ENCODE data around the gene ZNF582.

The ZNF582 gene

GRCh38 chr19:56351208-56351607 is 42.1 kb downstream of the ZNF582 start:
- no peak overlapping the region for H3K4me2 ChIP-seq (ENCODE audit: low read length, poor library complexity, severe bottlenecking)
- H3K27me3 ChIP-seq (ENCODE audit: control insufficient read depth in 1 of 2, insufficient read depth in 1 of 2, low read length in 2 of 2): no peaks in the 10 kb centered on the region
- H2BK15ac ChIP-seq (ENCODE audit: low read depth, poor library complexity, severe bottlenecking): no peak overlapping the region
- no peak overlapping the region for H3K4ac ChIP-seq (ENCODE audit: low read depth in 1 of 2, low read length in 2 of 2)
- H3K4me3 ChIP-seq (ENCODE audit: insufficient read depth in 1 of 2, low read depth in 1 of 2, low read length in 2 of 2): no peak overlapping the region
- H3K79me1 ChIP-seq (replicated peaks; ENCODE audit: low read length, poor library complexity, severe bottlenecking): no peaks in the 10 kb centered on the region
- 71% methylated on average over 6 of the region's 6 CpGs for WGBS
- no peak overlapping the region for H4K91ac ChIP-seq (ENCODE audit: low read length)
- no peak overlapping the region for H2BK12ac ChIP-seq (ENCODE audit: low read length in 2 of 2)
- no peak for DNase-seq
- H4K8ac ChIP-seq (ENCODE audit: low read length): no peak overlapping the region
- no peak overlapping the region for H2AK5ac ChIP-seq (ENCODE audit: low read length, severe bottlenecking)
- H2BK5ac ChIP-seq (ENCODE audit: low read depth, low read length, poor library complexity, severe bottlenecking): no peak overlapping the region
- no peaks in the 10 kb centered on the region for H3K36me3 ChIP-seq (ENCODE audit: control insufficient read depth in 1 of 2, insufficient read depth in 2 of 2, low read depth in 1 of 2, low read length in 2 of 2)
- H3K9me3 ChIP-seq (ENCODE audit: control insufficient read depth, low read length): no peaks in the 10 kb centered on the region
- H3K27ac ChIP-seq (ENCODE audit: low read length, poor library complexity, severe bottlenecking): no peak overlapping the region
- no peaks in the 10 kb centered on the region for H3K4me1 ChIP-seq (ENCODE audit: control insufficient read depth, insufficient read depth, low read depth, low read length)
- H3K23ac ChIP-seq (ENCODE audit: low read length in 2 of 2): no peak overlapping the region
- no peak overlapping the region for H2BK120ac ChIP-seq (ENCODE audit: low read depth, low read length)
- no peak overlapping the region for H3K9ac ChIP-seq (ENCODE audit: low read length)
- no peak overlapping the region for H3K18ac ChIP-seq (ENCODE audit: low read depth in 1 of 2, low read length in 2 of 2)
- no peak overlapping the region for H3K14ac ChIP-seq (ENCODE audit: low read length in 2 of 2)
- no peak overlapping the region for H2AFZ ChIP-seq (ENCODE audit: low read depth, low read length)

GRCh38 chr19:56350416-56351045 is 42.8 kb downstream of the ZNF582 start:
- H2AK5ac ChIP-seq (ENCODE audit: low read length, severe bottlenecking): no peak overlapping the region
- peak overlapping the region; percentile 46 for H3K9ac ChIP-seq (ENCODE audit: low read length)
- no peaks in the 10 kb centered on the region for H3K9me3 ChIP-seq (ENCODE audit: control insufficient read depth, low read length)
- no peaks in the 10 kb centered on the region for H3K4me1 ChIP-seq (ENCODE audit: control insufficient read depth, insufficient read depth, low read depth, low read length)
- H2BK15ac ChIP-seq (ENCODE audit: low read depth, poor library complexity, severe bottlenecking): no peak overlapping the region
- DNase-seq: peak; percentile 56
- no peak overlapping the region for H3K4me2 ChIP-seq (ENCODE audit: low read length, poor library complexity, severe bottlenecking)
- no peak overlapping the region for H3K4me3 ChIP-seq (ENCODE audit: insufficient read depth in 1 of 2, low read depth in 1 of 2, low read length in 2 of 2)
- no peak overlapping the region for H3K4ac ChIP-seq (ENCODE audit: low read depth in 1 of 2, low read length in 2 of 2)
- no peaks in the 10 kb centered on the region for H3K27me3 ChIP-seq (ENCODE audit: control insufficient read depth in 1 of 2, insufficient read depth in 1 of 2, low read length in 2 of 2)
- H2AFZ ChIP-seq (ENCODE audit: low read depth, low read length): no peak overlapping the region
- no peak overlapping the region for H3K18ac ChIP-seq (ENCODE audit: low read depth in 1 of 2, low read length in 2 of 2)
- H2BK120ac ChIP-seq (ENCODE audit: low read depth, low read length): no peak overlapping the region
- H3K14ac ChIP-seq (ENCODE audit: low read length in 2 of 2): no peak overlapping the region
- no peak overlapping the region for H2BK12ac ChIP-seq (ENCODE audit: low read length in 2 of 2)
- H3K79me1 ChIP-seq (replicated peaks; ENCODE audit: low read length, poor library complexity, severe bottlenecking): no peaks in the 10 kb centered on the region
- H3K23ac ChIP-seq (ENCODE audit: low read length in 2 of 2): no peak overlapping the region
- 11% methylated on average over 5 of the region's 8 CpGs for WGBS
- no peak overlapping the region for H3K27ac ChIP-seq (ENCODE audit: low read length, poor library complexity, severe bottlenecking)
- no peak overlapping the region for H4K91ac ChIP-seq (ENCODE audit: low read length)
- H2BK5ac ChIP-seq (ENCODE audit: low read depth, low read length, poor library complexity, severe bottlenecking): no peak overlapping the region
- no peaks in the 10 kb centered on the region for H3K36me3 ChIP-seq (ENCODE audit: control insufficient read depth in 1 of 2, insufficient read depth in 2 of 2, low read depth in 1 of 2, low read length in 2 of 2)
- H4K8ac ChIP-seq (ENCODE audit: low read length): no peak overlapping the region

DNA sequence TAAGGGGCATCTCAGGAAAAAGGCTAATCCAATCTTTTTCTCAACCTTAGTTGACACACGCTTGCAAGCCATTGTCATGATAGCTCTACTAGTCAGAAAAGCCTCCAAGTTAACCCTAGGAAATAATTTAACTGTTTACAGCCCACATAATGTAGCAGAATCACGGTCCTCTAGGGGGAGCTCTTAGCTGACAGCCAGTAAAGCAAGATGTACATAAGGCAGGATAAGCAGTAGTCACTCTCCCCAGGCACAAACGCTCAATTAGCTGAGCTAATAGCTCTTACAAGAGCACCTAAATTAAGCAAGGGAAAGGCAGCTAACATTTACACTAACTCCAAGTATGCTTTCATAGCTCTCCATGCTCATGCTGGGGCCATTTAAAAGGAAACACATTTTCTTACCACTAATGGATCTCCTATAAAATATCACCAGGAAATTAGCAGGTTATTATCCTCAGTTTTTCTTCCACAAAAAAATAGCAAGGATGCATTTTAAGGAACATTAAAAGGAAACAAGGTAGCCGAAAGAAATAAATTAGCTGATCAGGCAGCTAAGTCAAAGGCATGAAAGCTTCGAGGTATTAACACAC is 45.0 kb downstream of the ZNF582 start:
- Histone ChIP-seq H2AFZ (ENCODE audit: low read depth, low read length) (no peak overlapping the region), H3K23ac (ENCODE audit: low read length in 2 of 2) (no peak overlapping the region), H2BK5ac (ENCODE audit: low read depth, low read length, poor library complexity, severe bottlenecking) (no peak overlapping the region), H3K14ac (ENCODE audit: low read length in 2 of 2) (no peak overlapping the region), H3K4ac (ENCODE audit: low read depth in 1 of 2, low read length in 2 of 2) (no peak overlapping the region), H3K27me3 (ENCODE audit: control insufficient read depth in 1 of 2, insufficient read depth in 1 of 2, low read length in 2 of 2) (no peaks in the 10 kb centered on the region), H2AK5ac (ENCODE audit: low read length, severe bottlenecking) (no peak overlapping the region), H2BK12ac (ENCODE audit: low read length in 2 of 2) (no peak overlapping the region), H3K27ac (ENCODE audit: low read length, poor library complexity, severe bottlenecking) (no peak overlapping the region), H3K4me2 (ENCODE audit: low read length, poor library complexity, severe bottlenecking) (no peak overlapping the region), H2BK120ac (ENCODE audit: low read depth, low read length) (no peak overlapping the region), H4K8ac (ENCODE audit: low read length) (no peak overlapping the region), H3K9ac (ENCODE audit: low read length) (no peak overlapping the region), H2BK15ac (ENCODE audit: low read depth, poor library complexity, severe bottlenecking) (no peak overlapping the region), H3K4me1 (ENCODE audit: control insufficient read depth, insufficient read depth, low read depth, low read length) (no peaks in the 10 kb centered on the region), H3K4me3 (ENCODE audit: insufficient read depth in 1 of 2, low read depth in 1 of 2, low read length in 2 of 2) (no peak overlapping the region), H4K91ac (ENCODE audit: low read length) (no peak overlapping the region), H3K18ac (ENCODE audit: low read depth in 1 of 2, low read length in 2 of 2) (no peak overlapping the region), H3K79me1 (replicated peaks; ENCODE audit: low read length, poor library complexity, severe bottlenecking) (no peaks in the 10 kb centered on the region), H3K9me3 (ENCODE audit: control insufficient read depth, low read length) (peaks cover 6% of the 10 kb centered on the region), H3K36me3 (ENCODE audit: control insufficient read depth in 1 of 2, insufficient read depth in 2 of 2, low read depth in 1 of 2, low read length in 2 of 2) (no peaks in the 10 kb centered on the region)
- DNase-seq: peak; percentile 7
- WGBS: 68% methylated on average over 5 of the region's 5 CpGs

GRCh38 chr19:56347163-56347778 is 46.1 kb downstream of the ZNF582 start:
- no peak overlapping the region for H2AK5ac ChIP-seq (ENCODE audit: low read length, severe bottlenecking)
- H3K18ac ChIP-seq (ENCODE audit: low read depth in 1 of 2, low read length in 2 of 2): no peak overlapping the region
- H3K36me3 ChIP-seq (ENCODE audit: control insufficient read depth in 1 of 2, insufficient read depth in 2 of 2, low read depth in 1 of 2, low read length in 2 of 2): no peaks in the 10 kb centered on the region
- H3K14ac ChIP-seq (ENCODE audit: low read length in 2 of 2): no peak overlapping the region
- no peak overlapping the region for H4K91ac ChIP-seq (ENCODE audit: low read length)
- H3K9ac ChIP-seq (ENCODE audit: low read length): no peak overlapping the region
- H3K79me1 ChIP-seq (replicated peaks; ENCODE audit: low read length, poor library complexity, severe bottlenecking): no peaks in the 10 kb centered on the region
- peaks cover 15% of the 10 kb centered on the region for H3K9me3 ChIP-seq (ENCODE audit: control insufficient read depth, low read length)
- H3K4me1 ChIP-seq (ENCODE audit: control insufficient read depth, insufficient read depth, low read depth, low read length): no peaks in the 10 kb centered on the region
- no peak overlapping the region for H3K27ac ChIP-seq (ENCODE audit: low read length, poor library complexity, severe bottlenecking)
- H2BK120ac ChIP-seq (ENCODE audit: low read depth, low read length): no peak overlapping the region
- H2BK5ac ChIP-seq (ENCODE audit: low read depth, low read length, poor library complexity, severe bottlenecking): no peak overlapping the region
- H3K27me3 ChIP-seq (ENCODE audit: control insufficient read depth in 1 of 2, insufficient read depth in 1 of 2, low read length in 2 of 2): no peaks in the 10 kb centered on the region
- DNase-seq: no peak
- H3K4me3 ChIP-seq (ENCODE audit: insufficient read depth in 1 of 2, low read depth in 1 of 2, low read length in 2 of 2): no peak overlapping the region
- no peak overlapping the region for H3K4ac ChIP-seq (ENCODE audit: low read depth in 1 of 2, low read length in 2 of 2)
- H4K8ac ChIP-seq (ENCODE audit: low read length): no peak overlapping the region
- WGBS: 87% methylated on average over 7 of the region's 7 CpGs
- H2BK15ac ChIP-seq (ENCODE audit: low read depth, poor library complexity, severe bottlenecking): no peak overlapping the region
- H2AFZ ChIP-seq (ENCODE audit: low read depth, low read length): no peak overlapping the region
- no peak overlapping the region for H3K23ac ChIP-seq (ENCODE audit: low read length in 2 of 2)
- H2BK12ac ChIP-seq (ENCODE audit: low read length in 2 of 2): no peak overlapping the region
- H3K4me2 ChIP-seq (ENCODE audit: low read length, poor library complexity, severe bottlenecking): no peak overlapping the region

All from mesenchymal stem cell (in vitro differentiated cells and primary cell).